IPS-NIHi7 (cell line): ENCODE measurements around the gene KIAA0040.

Experiments
- DNase-seq: peaks from one replicate; pipeline ENCODE4 v3.0.0; 2012; ENCODE audit warnings: mixed read lengths; ENCODE audit errors: extremely low spot score

The KIAA0040 gene

DNA sequence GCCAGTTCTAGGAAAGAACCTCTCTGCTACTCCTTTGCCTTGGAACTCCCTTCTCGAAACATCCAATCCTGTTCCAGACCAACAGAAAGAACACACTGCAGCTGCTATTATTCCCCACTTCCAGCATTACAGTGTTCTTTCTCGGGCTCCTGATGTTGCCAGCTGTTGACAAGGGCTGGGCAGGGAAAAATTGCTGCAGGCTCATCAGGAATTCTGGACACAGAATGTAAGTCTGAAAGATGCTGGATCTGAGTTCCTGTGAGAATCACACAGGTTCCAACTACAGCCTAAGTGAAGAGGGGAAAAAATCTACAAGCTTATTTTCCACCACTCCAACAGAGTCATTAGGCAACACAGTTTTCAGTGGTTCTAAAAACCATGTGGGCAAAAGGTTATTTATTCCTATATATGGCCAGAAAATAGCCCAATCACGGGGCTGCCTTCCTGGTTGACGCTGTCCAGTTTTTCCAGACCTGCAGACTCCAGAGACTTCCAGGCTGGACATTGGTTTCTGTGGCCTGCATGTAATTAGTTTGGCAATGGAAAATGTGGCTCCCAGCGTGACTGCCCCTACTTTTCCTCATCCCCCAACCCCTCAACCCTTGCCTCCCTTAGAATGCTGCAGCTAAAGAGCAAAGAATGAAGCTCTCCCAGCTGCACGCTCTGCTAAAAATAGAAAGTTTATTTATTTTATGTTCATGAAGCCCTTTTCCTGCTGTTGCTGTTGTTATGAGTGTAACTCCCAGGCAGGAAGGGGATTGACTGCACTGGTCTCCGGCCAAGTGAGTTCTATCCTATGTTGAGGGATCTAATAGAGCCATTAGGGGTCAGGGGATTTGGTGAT, 8.3 kb upstream of the KIAA0040 start:
- no peak for DNase-seq

DNA sequence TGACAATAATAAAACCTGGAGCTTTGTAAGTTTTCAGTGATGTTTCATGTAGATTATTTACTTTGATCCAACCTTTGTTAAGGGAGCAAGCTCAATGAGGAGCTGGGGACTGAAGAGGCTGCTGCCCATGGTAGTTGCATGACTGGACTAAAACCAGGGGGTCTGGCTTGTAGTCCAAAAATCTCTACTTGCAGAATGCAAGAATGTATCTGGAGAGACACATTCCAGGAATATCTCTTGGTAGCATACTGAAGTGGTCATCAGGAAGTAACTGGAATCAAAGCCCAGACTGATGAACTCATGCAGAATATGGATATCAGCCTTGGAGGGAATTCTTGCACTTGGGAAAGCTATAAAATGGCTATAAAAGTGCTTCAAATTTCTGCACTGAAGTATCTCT, 5.8 kb upstream of the KIAA0040 start:
- DNase-seq = no peak

DNA sequence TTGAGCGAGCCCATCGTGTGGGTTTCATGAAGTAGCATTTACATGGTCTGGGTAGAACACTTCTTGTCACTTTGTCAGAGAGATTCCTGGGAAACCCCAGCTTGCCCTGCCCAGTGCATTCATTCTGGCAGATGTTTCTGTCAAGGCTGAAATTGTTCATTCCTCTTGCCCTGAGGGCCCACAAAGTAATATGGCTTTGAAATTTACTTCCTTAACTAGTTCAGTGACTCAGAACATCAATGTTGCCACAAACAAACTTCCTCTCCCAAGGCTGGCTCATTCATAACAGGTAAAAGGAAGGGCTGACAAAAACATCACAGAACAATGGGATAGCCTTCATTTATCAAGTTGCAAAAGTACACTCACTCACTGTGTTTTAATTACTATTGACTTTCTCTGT, 5.0 kb upstream of the KIAA0040 start:
- no peak for DNase-seq

DNA sequence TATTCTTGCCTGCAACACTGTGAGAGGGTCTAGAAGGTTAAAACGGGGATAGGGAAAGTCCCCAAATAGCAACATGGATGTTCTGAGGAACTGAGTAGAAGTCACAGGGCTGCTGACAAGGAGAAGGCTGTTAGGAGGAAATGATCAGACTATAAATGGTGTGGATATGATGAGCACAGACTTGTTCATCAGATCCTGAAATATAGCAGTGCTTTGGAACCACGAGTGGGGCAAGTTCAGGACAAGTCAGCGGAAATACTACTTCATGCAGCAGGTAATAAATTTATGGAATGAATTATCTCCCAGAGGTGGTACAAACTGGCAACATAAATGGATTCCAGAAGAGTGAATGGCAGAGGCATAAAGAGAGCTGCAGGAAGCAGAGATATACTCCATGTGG, 3.2 kb upstream of the KIAA0040 start:
- no peak for DNase-seq

DNA sequence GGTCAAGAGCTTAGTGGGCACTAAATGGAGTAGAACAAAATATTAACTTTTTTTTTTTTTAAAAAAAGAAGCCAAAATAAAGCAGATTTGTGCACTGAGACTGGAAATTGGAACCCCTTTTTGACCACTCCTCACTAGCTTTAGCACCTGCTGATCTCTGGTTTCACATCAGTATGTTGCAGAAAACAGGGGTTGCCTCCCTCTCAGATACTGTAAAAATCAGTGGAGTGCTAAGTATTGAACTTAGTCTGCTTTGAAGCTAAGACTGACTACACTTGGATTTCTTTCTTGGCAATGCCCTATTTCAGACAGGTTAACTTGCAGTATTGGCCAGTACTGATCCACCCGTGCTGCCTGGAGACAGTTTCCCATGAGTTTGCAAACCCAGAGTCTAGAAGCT, 2.7 kb upstream of the KIAA0040 start:
- DNase-seq = no peak

DNA sequence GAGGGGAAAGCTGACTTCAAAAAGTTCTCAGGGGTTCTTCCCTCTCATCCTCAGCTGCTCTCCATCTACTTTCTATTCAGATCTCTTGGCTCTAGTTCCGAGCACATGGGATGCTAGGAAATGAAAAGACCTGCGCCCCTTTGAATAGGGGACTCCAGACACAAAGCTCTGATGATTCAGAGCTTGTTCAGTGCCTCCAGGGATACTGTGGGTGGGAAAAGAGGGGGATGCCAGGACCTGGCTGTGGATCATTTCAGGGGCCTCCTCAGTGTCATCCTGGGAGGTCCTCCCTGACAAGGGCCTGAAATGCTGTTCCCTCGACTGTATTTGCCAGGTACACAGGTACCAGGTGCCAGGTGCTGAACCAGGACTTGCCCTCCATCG, 943 bp upstream of the KIAA0040 start:
- no peak for DNase-seq

DNA sequence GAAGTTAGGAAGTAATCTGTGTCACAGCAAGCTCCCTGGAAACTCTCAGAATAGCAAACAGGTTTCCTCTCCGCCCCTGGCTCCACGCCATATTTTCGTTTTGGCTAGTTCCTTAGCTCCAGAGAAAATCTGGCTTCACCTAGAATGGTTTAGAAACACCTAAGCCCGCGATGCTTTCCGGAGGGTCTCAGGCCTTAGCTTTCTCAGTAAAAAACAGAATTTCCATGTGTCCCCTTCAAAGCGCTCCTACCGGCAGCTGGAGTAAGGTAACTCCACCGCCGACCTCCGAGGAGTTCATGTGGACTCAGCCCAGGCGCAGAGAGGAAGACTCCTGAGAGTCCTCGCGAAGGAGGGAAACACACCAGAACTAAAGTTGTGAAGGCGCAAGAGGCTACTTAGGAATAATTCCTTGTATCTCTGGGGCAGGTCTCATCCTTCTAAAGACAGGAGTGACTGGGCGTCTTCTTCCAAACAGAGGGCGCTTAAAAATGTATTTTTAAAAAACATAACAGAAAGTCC, 406 bp downstream of the KIAA0040 start:
- DNase-seq = peak; percentile 57

DNA sequence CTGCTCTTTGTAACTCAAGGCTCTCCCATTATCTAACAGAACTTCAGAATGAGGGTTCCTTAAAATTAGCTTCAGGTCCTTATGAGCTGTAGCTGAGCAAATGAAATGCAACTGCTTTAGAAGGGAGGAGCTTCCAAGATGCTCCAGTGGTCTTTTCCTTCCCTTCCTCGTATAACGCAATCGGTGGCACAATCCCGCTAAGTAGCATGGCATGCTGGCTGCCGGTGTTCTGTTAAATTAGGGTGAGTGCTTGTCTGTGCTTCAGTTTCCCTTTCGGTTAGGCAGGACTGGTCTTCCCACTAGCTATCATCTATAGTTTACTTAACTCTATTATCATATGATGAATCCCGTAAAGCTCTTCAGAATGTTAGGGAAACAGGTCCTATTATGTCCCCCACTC, 917 bp downstream of the KIAA0040 start:
- DNase-seq = peak; percentile 29

DNA sequence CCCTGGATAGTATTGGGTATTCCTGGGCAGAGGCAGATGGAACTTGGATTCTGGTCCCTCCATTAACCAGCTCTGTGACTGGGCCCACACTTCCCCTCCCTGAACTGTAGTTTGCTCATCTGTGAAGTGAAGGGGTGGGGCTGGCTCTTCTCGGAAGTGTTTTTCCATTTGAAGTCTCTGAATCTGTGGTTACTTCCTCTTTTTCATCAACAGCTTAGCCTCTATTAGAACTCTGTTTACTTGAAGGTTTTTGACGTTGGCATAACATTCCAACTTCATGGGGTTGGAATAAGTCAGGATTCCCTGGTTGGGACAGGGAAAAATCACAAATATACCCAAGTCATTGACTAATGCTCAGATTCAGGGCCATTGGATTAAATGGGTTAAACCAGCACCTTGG, 3.6 kb downstream of the KIAA0040 start:
- DNase-seq = no peak

DNA sequence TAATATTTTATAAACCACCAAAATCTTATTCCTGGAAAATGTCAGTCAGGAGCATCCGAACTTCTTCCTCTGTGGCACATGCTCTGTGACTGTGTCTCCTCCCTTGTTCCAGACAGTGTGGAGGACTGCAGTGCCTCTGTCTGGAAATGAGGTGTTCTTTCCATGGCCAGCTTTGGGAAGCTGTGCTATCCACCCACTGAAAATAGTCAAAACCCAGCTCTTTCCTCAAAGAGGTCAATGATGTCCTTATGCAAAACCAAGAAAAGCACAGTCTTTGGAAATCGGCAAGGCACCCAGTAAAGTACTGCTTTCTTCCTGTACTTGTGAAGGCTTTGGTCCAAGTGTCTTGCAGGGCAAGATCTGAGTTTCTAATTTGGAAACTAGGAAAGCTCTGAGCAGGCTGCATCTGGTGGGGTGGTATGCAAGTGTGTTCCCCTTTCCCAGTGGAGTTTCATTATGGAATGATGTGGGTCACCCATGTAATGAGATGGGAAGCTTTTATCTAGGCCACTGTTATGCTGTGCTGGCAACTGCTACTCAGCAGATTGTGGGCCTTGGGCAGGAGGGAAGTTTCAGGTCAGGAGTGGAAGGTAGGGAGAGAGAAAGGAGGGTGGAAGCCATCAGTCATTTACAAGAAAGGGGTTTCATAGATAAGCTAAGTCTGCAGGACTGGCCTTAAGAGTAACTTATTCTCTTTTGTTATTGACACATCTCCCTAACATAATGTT, 6.0 kb downstream of the KIAA0040 start:
- DNase-seq = no peak

DNA sequence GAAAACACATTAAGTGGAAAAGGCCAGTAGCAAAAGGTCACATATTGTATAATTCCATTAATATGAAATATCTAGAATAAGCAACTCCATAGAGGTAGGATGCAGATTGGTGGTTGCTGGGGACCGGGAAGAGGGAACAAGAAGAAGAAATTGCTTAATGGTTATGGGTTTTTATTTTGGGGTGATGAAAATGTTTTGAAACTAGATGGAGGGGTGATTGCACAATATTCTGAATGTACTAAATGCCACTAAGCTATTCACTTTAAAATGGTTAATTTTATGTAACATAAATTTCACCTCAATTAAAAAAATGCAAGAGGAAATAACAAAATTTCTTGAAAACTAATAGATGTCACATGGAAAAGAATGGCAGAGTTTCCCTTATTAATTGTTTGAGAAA, 6.7 kb downstream of the KIAA0040 start:
- DNase-seq = no peak

DNA sequence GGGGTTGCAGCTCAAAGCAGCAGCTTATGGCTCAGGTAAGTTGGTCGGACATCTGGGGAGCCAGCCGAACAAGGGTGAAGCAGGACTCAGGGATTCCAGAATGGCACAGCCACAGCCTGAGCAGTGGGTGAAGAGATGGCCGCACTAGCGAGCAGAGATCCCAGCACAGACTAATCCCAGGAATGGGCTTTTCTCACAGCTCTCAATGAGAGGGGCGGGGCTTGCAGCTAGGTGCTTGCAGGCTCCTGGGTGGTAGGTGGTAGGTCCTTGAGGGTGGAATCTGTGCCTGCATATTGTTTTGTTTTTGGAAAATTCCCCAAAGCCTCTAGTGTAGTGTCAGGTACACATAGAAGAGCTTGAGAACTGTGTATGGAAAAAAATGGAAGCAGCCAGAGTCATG, 9.0 kb downstream of the KIAA0040 start:
- DNase-seq = peak; percentile 57

DNA sequence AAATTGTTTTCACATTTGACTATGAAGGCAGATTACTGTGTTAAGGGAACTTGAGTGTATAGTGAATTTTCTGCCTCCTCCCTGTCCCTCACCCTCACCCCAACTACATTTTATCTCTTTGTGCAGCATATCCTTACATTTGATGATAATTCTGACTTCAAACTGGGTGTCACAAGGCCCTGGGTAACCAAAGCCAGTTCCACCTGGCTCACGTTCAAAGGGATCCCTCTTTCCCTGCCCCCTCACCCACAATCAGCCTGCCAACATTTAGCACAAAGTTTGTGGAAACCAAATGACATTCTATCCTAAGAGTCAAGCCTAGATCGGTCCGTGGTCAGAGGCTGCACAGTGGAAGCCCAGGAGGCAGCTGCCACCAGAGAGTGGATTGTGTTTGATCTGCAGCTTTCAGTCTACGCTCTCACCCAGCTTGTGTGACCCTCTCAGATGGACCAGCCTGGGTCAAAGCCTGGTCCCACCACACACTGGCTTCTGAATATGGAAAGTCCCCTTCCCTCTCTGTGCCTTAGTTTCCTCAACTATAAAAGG, 10.3 kb downstream of the KIAA0040 start:
- no peak for DNase-seq

DNA sequence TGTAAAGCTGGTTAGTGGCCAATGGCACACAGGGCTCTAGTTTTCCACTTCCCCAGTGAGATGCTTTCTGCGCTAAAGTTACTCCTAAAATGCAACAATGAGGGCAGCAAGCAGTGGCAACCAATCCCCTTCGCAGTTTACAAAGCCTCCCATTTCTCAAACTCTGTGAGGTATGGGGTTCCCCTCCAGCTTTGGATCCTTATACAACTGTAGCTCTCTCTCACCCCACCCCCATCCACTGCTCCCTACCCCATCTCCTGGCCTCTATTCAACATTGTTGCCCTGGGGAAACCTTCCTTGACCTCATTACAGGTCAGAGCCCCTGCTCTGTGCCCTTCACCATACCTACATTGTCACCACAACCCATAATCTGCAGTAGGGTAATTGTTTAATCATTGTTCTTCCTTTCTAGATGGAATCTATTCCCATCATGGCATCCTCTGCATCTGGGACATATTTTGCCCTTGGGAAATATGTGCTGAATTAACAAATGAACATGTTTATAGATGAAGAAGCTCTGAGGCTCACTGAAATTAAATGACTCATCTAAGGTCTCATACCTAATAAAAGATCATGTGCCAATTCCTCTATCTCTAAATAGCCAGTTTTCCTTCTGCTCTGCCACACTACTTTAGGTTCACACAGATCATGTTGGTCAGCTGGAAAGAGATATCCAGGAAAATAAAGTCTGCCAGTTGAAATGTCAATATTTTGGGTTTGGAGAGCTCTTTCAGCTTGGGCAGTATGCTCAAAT, 12.6 kb downstream of the KIAA0040 start:
- DNase-seq = no peak

DNA sequence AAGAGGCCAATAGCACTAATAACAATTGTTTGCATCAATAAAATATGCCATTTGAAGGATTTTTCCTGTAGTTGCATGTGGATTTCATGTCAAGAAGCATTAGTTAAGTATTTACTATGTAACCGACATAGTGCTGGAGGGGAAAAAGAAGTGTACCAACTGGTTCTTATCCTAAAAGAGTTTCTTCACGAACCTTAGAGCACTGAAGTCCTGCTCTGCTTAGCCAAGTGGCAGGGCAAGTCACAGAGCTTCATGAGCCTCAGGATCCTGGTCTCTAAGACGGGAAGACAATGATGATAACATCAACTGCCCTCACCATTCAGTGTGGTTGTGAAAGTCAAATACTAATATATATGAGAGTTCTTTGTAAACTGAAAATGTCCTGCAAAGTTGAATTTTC, 14.1 kb downstream of the KIAA0040 start:
- no peak for DNase-seq

DNA sequence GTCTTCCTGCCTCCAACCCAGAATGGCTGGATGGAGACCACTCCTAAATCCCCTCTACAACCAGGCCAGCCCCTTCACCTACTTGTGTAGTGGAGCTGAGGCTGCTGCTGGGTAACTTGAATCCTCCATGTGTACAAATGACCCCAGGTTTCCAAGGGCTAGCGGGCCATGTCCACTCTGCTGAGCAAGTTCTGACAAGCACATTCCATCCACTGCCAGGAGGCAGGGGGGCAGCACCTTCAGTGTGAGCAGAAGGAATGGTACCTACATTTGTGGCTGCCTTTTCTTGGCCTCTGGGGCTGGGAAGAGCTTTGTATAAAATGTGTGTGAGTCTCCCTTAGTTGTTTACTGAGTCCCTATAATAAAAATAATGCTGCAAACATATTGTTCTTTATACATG, 14.5 kb downstream of the KIAA0040 start:
- no peak for DNase-seq

DNA sequence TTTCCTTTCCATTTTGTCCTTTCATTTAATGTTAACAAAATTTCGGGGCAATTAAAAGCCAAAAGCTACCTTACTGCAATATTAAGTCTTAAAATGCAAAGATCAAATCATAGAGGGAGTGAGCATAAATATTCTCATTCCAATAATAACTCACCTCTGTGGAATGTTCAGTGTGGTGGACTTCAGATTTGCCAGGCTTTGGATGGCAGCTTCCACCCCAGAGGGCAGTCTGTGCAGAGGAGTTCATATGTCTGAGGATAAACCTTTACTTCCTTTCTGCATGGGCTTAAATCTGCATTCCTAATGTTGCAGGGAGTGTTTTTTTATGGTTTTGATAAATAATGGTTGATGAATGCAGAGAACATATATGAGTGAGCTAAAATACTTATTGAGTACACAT, 16.3 kb downstream of the KIAA0040 start:
- no peak for DNase-seq

DNA sequence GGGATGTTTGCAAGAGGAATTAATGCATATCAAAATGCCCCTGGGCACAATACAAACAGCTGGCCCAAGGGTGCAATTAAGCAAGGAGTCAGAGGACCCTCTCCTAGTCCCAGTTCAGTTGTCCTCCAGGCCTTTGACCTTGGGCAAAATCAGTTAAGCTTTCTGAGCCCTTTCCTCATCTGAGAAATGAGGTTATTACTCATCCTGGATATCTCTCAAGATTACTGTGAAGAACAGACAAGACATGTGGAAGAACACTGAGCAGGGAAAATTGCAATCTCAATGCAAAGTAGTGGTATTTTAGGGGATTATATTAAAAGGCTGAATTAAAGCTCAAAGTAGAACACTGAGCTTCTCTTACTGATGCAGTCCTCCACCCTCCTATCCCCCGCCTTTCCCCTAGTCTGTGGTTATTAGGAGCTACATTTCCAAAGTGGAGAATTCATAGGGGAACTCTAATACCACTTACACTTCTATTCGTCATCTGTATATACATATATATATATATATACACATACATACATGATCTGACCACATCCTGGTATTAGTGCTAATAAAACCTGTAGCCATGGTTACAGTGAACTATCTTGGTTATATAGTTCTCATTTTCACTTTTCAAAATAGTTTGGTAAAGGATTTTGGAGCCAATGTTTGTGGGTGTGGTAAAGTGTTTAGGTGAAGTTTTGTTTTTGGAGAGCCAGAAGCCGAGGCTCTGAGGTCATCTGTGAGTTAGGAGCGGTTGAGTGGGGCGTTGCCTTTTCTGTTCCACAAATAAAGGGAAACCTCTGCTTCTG, 18.1 kb downstream of the KIAA0040 start:
- no peak for DNase-seq

DNA sequence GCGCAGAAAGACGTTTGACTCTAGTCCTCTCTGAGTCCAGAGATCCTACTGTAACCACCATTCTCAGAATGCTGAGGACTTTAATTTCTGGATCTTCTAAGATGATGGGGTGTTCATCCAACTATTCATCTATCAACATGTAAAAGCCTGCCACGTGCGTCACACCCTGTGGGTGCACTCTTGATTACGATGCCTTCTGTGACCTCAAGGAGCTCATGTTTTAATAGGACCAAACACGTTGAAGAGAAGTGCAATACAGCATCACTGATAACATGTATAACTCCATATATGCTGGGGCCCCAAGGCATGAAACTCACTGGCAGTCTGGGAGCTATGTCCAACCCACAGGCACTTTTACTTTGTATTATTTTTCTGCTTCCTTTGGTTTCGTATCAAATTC, 19.0 kb downstream of the KIAA0040 start:
- DNase-seq = no peak

DNA sequence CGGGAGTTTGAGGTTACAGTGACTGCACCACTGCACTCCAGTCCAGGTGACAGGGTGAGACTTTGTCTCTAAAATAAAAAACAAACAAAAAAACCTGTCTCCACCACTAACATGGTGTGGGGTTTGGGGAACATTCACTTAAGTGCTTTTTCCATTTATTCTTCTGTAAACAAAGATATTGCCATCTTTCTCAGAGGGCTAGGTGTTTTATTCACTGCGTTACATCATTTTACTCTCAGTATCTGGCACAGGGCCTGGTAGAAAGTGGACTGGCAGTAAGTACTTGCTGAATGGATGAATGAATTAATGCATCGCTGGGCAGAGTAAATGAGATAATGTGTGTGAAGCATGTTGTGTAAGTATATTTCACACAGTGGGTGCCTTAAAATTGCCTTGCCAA, 20.1 kb downstream of the KIAA0040 start:
- no peak for DNase-seq
